ENCODE data around the gene ECD.

ECD gene

GRCh38 chr10:73096041-73096448, 71.8 kb downstream of the ECD start:
- peak; percentile 81 for DNase-seq

GRCh38 chr10:73095481-73096021, 72.3 kb downstream of the ECD start:
- peak; percentile 57 for DNase-seq

GRCh38 chr10:73094986-73095480, 72.8 kb downstream of the ECD start:
- no peak for DNase-seq

- peak; percentile 4 for DNase-seq
Measured at GRCh38 chr10:73093922-73094850, 73.6 kb downstream of the ECD start.

- no peak for DNase-seq
Measured at GRCh38 chr10:73092830-73093229, 75.0 kb downstream of the ECD start.

GRCh38 chr10:73088304-73088703, 79.5 kb downstream of the ECD start:
- no peak for DNase-seq

GRCh38 chr10:73086816-73087215, 81.0 kb downstream of the ECD start:
- no peak for DNase-seq

GRCh38 chr10:73084209-73084608, 83.6 kb downstream of the ECD start:
- no peak for DNase-seq
